MCF 10A (cell line): ENCODE data around the gene PTPN3. TPM values are rescaled to one million over a fixed set of nuclear protein-coding genes. Genes with fewer than 3 reads are reported as not detected.

Source experiments
- BruUV-seq: library from RNA; stranded (reverse); fragments of 400-500 nt; replicated peaks from 2 replicates; lab custom pipeline; 2021; lab: Mats Ljungman, UMichigan
- CTCF ChIA-PET: fragments of 300-600 bp; sonication (Branson Sonifier 250); formaldehyde crosslinking; extraction: SDS; loops from one replicate; lab custom pipeline; 2021; ENCODE audit warnings: antibody characterized with exemption, inconsistent platforms; lab: Yijun Ruan, JAX
- POLR2A ChIA-PET: fragments of 300-600, 350-650 bp; sonication (Branson Sonifier 250); formaldehyde crosslinking; extraction: SDS; loops from one replicate; lab custom pipeline; 2020; ENCODE audit warnings: antibody characterized with exemption, inconsistent platforms; lab: Yijun Ruan, JAX
- DNase-seq: peaks from one replicate; pipeline ENCODE4 v3.0.0-alpha.2; 2018; ENCODE audit not compliant: unreplicated experiment
- H3K27ac Mint-ChIP-seq: one replicate; pipeline ENCODE4 v1.8.0; 2022; ENCODE audit warnings: mild to moderate bottlenecking, low read depth, mixed read lengths; ENCODE audit not compliant: unreplicated experiment
- H3K27me3 Mint-ChIP-seq: one replicate; pipeline ENCODE4 v1.8.0; 2022; ENCODE audit warnings: mixed read lengths; ENCODE audit not compliant: insufficient read depth, unreplicated experiment
- H3K36me3 Mint-ChIP-seq: one replicate; pipeline ENCODE4 v1.8.0; 2022; ENCODE audit warnings: mild to moderate bottlenecking, moderate library complexity, mixed read lengths; ENCODE audit not compliant: insufficient read depth, unreplicated experiment
- H3K4me1 Mint-ChIP-seq: one replicate; pipeline ENCODE4 v1.8.0; 2022; ENCODE audit warnings: mixed read lengths; ENCODE audit not compliant: insufficient read depth, unreplicated experiment
- H3K4me3 Mint-ChIP-seq: one replicate; pipeline ENCODE4 v1.8.0; 2022; ENCODE audit warnings: mild to moderate bottlenecking, moderate library complexity, mixed read lengths; ENCODE audit not compliant: unreplicated experiment
- H3K9me3 Mint-ChIP-seq: one replicate; pipeline ENCODE4 v1.8.0; 2022; ENCODE audit warnings: mixed read lengths; ENCODE audit not compliant: unreplicated experiment
- intact Hi-C: fragments of 100-400 bp; cut with micrococcal nuclease; formaldehyde crosslinking; loops from 2 replicates; pipeline ENCODE4 v1.14.1; 2022
- microRNA-seq: library from miRNA; unstranded; fragments of <30 nt; microRNA quantifications from one replicate; pipeline ENCODE4 v1.2.0, GENCODE V29; 2022
- total RNA-seq: library from RNA; stranded (reverse); gene quantifications from 2 replicates; pipeline ENCODE4 v1.2.3, GENCODE V29; 2022
- TF ChIP-seq, protein P1 (sequence below): fragments of 200-600 bp; IDR thresholded peaks from one replicate; pipeline ENCODE4 v1.8.0; 2022; ENCODE audit warnings: antibody characterized with exemption, mild to moderate bottlenecking; ENCODE audit not compliant: unreplicated experiment

The PTPN3 gene
- total RNA-seq, 1 experiment from 2014 or later = 6.9 TPM

- POLR2A ChIA-PET = interaction anchor here (0.6 to 2.1 kb wide), 14 partner anchors 11 to 554 kb away, joined by 3 to 10 read pairs (median 4); partner anchors contain the start of gene TMEM245
- intact Hi-C loops = loop anchor here (1.0 to 10.0 kb wide), 7 partner anchors 16 to 854 kb away; partner anchors contain the start of gene ACTL7B
- CTCF ChIA-PET = interaction anchor here (0.6 to 5.5 kb wide), 8 partner anchors 18 to 192 kb away, joined by 3 to 39 read pairs (median 4); no protein-coding TSS in a partner anchor
- peak; percentile 90 for DNase-seq
- peaks cover 66% of the 10 kb centered on the region for H3K4me1 Mint-ChIP-seq
- no peaks in the 10 kb centered on the region for H3K9me3 Mint-ChIP-seq
- peak overlapping the region; percentile 52 for H3K4me3 Mint-ChIP-seq
- TF ChIP-seq, protein P1, sequence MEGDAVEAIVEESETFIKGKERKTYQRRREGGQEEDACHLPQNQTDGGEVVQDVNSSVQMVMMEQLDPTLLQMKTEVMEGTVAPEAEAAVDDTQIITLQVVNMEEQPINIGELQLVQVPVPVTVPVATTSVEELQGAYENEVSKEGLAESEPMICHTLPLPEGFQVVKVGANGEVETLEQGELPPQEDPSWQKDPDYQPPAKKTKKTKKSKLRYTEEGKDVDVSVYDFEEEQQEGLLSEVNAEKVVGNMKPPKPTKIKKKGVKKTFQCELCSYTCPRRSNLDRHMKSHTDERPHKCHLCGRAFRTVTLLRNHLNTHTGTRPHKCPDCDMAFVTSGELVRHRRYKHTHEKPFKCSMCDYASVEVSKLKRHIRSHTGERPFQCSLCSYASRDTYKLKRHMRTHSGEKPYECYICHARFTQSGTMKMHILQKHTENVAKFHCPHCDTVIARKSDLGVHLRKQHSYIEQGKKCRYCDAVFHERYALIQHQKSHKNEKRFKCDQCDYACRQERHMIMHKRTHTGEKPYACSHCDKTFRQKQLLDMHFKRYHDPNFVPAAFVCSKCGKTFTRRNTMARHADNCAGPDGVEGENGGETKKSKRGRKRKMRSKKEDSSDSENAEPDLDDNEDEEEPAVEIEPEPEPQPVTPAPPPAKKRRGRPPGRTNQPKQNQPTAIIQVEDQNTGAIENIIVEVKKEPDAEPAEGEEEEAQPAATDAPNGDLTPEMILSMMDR = no peak
- H3K27me3 Mint-ChIP-seq = no peaks in the 10 kb centered on the region
- no peaks in the 10 kb centered on the region for H3K36me3 Mint-ChIP-seq
- TSS peak; percentile 72 for BruUV-seq
- peak overlapping the region; percentile 92 for H3K27ac Mint-ChIP-seq
These were observed 169.0 kb downstream of the PTPN3 start for GRCh38 chr9:109328978-109329637.

Small RNA genes lying within 50 kb of the gene (microRNA-seq; reads per million reads assigned to microRNA genes)
- gene MIR3927 = 0.53 reads per million

Other genes starting within 250 kb of the PTPN3 start
- 20.2 and 23.7 TPM in 2 replicates for gene EPB41L4B, start 177.2 kb downstream of the PTPN3 start, total RNA-seq